Keratinocyte (primary cell): ENCODE data around the gene FSIP1. TPM values are rescaled to one million over a fixed set of nuclear protein-coding genes. Genes with fewer than 3 reads are reported as not detected.

ENCODE experiments used
- DNase-seq: peaks from one replicate; pipeline ENCODE4 v3.0.0-alpha.2; 2011; ENCODE audit warnings: low read depth, missing footprints, low spot score
- FAIRE-seq: peaks from 2 replicates; lab custom pipeline; 2011; peaks lifted over from hg19 to GRCh38; lab: Jason Lieb, UNC
- H2AFZ ChIP-seq: 2 replicates; pipeline ENCODE4 v1.6.0; 2012; ENCODE audit warnings: low read length, control low read depth, inconsistent platforms; ENCODE audit not compliant: control insufficient read depth
- H3K27ac ChIP-seq: 2 replicates; pipeline ENCODE4 v1.5.1; 2011; ENCODE audit warnings: low read length; ENCODE audit not compliant: control insufficient read depth, insufficient read depth
- H3K27me3 ChIP-seq: 3 replicates; pipeline ENCODE4 v1.6.0; 2011; ENCODE audit warnings: low read length; ENCODE audit not compliant: control insufficient read depth, insufficient read depth; ENCODE audit errors: extremely low read depth
- H3K36me3 ChIP-seq, 2 experiments: 2 replicates in 1 of 2; 3 replicates in 1 of 2; pipeline ENCODE4 v1.5.1; 2011; ENCODE audit warnings: low read length in 2 of 2, mild to moderate bottlenecking in 1 of 2; ENCODE audit not compliant: control insufficient read depth in 2 of 2, insufficient read depth in 2 of 2; ENCODE audit errors: extremely low read depth in 1 of 2
- H3K4me1 ChIP-seq: 3 replicates; pipeline ENCODE4 v1.5.1; 2011; ENCODE audit warnings: low read length; ENCODE audit not compliant: control insufficient read depth, insufficient read depth; ENCODE audit errors: extremely low read depth
- H3K4me2 ChIP-seq: 3 replicates; pipeline ENCODE4 v1.6.0; 2011; ENCODE audit warnings: low read depth, low read length; ENCODE audit not compliant: control insufficient read depth, insufficient read depth; ENCODE audit errors: extremely low read depth
- H3K4me3 ChIP-seq, 3 experiments: fragments of 200-600 bp in 1 of 3; sonication (generic) in 1 of 3; 2 replicates in 2 of 3; 3 replicates in 1 of 3; pipeline ENCODE4 v1.5.1; 2011 to 2016; ENCODE audit warnings: low read length in 3 of 3, mild to moderate bottlenecking in 3 of 3, control low read depth in 2 of 3, inconsistent platforms in 1 of 3, low read depth in 1 of 3, mixed read lengths in 1 of 3, mixed run types in 1 of 3, moderate library complexity in 1 of 3; ENCODE audit not compliant: control insufficient read depth in 2 of 3, insufficient read depth in 2 of 3; ENCODE audit errors: extremely low read depth in 1 of 3
- H3K79me2 ChIP-seq: 2 replicates; pipeline ENCODE4 v1.6.0; 2012; ENCODE audit warnings: low read length; ENCODE audit not compliant: control insufficient read depth, insufficient read depth
- H3K9ac ChIP-seq: 3 replicates; pipeline ENCODE4 v1.6.0; 2011; ENCODE audit warnings: low read length; ENCODE audit not compliant: control insufficient read depth, insufficient read depth; ENCODE audit errors: extremely low read depth
- H3K9me1 ChIP-seq: 3 replicates; pipeline ENCODE4 v1.6.0; 2011; ENCODE audit warnings: low read length; ENCODE audit not compliant: control insufficient read depth, insufficient read depth; ENCODE audit errors: extremely low read depth
- H3K9me3 ChIP-seq: 2 replicates; pipeline ENCODE4 v1.5.1; 2012; ENCODE audit warnings: low read depth, low read length; ENCODE audit not compliant: control insufficient read depth
- H4K20me1 ChIP-seq: 3 replicates; pipeline ENCODE4 v1.6.0; 2011; ENCODE audit warnings: low read length; ENCODE audit not compliant: control insufficient read depth, insufficient read depth; ENCODE audit errors: extremely low read depth
- EZH2 ChIP-seq: IDR thresholded peaks from one replicate; pipeline ENCODE4 v1.6.1; 2012; ENCODE audit warnings: inconsistent platforms, mild to moderate bottlenecking, low read length, moderate library complexity
- dilution Hi-C: fragments of 300-500 bp; cut with MboI; formaldehyde crosslinking; loops from one replicate; pipeline ENCODE4 v1.7.0; 2020; ENCODE audit warnings: low sequenced_read_pairs; ENCODE audit not compliant: extremely low pct_ligation_motif_present
- polyA plus RNA-seq, 5 experiments: library from polyadenylated mRNA; depleted of rRNA in 3 of 5; stranded (reverse) in 3 of 5; stranded (forward) in 1 of 5; unstranded in 1 of 5; fragments of >200 nt; gene quantifications; 1 replicate in 1 of 5; 2 replicates in 3 of 5; 3 replicates in 1 of 5; pipeline versions ENCODE4 v1.2.1 to v1.2.3, GENCODE V29; 2011 to 2012; ENCODE audit warnings: missing spikeins in 2 of 5, low read depth in 1 of 5, low replicate concordance in 1 of 5
- TF ChIP-seq, protein P1 (sequence below), 3 experiments: IDR thresholded peaks in 1 of 3; conservative IDR thresholded peaks in 1 of 3; optimal IDR thresholded peaks in 1 of 3; 2 replicates in 2 of 3; 3 replicates in 1 of 3; pipeline versions ENCODE3 to v1.5.1; 2011; ENCODE audit warnings: low read length in 3 of 3, mild to moderate bottlenecking in 3 of 3, moderate library complexity in 2 of 3, control low read depth in 1 of 3, inconsistent platforms in 1 of 3; ENCODE audit not compliant: insufficient read depth in 2 of 3; ENCODE audit errors: extremely low read depth in 1 of 3

Gene FSIP1
- polyA plus RNA-seq, 1 donor (not counting 4 experiments of a cell fraction or from before 2014, with no cell fraction given): 1.5 TPM

DNA sequence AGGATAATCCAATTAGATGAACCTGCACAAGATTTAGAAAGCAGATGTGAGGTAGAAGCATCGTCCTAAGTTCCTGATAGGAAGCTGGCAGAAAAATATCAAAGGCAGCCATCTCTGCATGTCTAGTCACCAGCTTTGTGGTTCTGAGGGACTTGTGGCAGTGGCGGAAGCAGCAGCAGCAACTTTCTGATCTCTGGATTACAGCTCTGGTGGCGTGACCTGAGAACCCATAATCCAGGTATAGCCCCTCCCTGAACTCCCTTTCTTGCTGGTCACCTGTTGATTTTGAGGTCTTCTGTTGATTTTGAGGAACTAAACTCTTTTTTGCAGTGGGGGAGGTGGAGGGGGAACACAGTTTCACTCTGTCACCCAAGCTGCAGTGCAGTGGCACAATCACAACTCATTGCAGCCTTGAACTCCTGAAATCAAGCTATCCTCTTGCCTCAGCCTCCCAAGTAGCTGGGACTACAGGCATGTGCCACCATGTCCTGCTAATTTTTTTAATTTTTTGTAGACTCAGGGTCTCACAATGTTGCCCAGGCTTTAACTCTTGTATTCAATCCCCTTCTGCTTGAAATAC is 7.9 kb downstream of the FSIP1 start:
- dilution Hi-C loops: loop anchor here (25.0 kb wide), 1 partner anchor 137 kb away; no protein-coding TSS in a partner anchor
- Histone ChIP-seq H3K9me3 (no peaks in the 10 kb centered on the region), H3K36me3 (no peaks in the 10 kb centered on the region), H3K27ac (no peak overlapping the region), H3K4me3 (no peak overlapping the region), H4K20me1 (no peaks in the 10 kb centered on the region), H3K9ac (no peak overlapping the region), H3K4me1 (no peaks in the 10 kb centered on the region), H3K27me3 (no peaks in the 10 kb centered on the region), H3K4me2 (no peak overlapping the region), H3K9me1 (no peaks in the 10 kb centered on the region), H2AFZ (no peak overlapping the region), H3K79me2 (no peaks in the 10 kb centered on the region)
- no peak for FAIRE-seq
- TF ChIP-seq, protein P1, sequence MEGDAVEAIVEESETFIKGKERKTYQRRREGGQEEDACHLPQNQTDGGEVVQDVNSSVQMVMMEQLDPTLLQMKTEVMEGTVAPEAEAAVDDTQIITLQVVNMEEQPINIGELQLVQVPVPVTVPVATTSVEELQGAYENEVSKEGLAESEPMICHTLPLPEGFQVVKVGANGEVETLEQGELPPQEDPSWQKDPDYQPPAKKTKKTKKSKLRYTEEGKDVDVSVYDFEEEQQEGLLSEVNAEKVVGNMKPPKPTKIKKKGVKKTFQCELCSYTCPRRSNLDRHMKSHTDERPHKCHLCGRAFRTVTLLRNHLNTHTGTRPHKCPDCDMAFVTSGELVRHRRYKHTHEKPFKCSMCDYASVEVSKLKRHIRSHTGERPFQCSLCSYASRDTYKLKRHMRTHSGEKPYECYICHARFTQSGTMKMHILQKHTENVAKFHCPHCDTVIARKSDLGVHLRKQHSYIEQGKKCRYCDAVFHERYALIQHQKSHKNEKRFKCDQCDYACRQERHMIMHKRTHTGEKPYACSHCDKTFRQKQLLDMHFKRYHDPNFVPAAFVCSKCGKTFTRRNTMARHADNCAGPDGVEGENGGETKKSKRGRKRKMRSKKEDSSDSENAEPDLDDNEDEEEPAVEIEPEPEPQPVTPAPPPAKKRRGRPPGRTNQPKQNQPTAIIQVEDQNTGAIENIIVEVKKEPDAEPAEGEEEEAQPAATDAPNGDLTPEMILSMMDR (optimal IDR thresholded peaks at IDR 0.05 in 1 of 3, IDR thresholded peaks at IDR 0.05 in 1 of 3, conservative IDR thresholded peaks at IDR 0.05 in 1 of 3; ENCODE audit: extremely low read depth in 1 of 3, insufficient read depth in 2 of 3, low read length in 3 of 3): no peak
- no peak for TF ChIP-seq EZH2
- DNase-seq: no peak

DNA sequence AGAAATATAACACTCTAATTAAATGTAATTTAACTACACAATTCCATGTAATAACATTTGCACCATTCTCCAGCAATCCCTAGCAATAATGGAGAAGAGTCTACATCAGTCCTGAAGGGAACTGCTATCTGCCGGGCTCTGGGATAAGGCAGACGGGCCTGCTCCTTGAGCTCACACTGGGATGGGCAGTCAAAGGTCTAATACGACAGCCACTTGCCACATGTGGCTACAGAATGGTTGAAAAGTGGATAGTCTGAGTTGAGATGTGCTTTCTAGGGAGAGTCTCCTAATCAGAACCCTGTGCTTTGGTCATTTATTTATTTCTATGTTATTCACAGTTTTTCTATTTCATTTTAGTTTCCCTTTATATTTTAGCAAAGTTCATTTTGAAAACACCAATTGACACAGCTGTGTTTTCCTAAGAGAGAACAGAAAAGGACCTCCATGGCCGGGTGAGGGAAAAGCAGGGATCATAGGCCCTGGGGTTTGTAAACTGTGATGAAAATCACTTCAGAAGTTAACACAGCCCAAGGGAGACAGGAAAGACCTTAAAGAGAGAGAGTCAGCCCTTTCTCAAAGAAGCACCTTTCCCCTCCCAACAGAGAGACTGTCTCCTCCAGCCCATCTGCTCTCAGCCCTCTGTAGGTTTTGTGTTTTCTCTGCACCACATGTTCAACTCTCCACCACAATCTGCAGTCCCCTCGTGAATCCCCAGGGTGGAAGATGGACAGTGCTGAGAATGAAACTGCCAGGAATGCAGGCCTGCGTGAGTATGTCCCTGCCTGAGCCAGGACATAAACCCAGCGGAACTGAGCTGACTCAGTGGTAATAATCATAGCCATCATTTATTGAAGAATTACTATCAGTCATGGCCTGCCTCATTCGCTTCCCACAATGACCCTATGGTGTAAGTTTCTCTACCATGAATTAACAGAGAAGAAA is 11.6 kb downstream of the FSIP1 start:
- Histone ChIP-seq H3K4me3 (no peak overlapping the region), H3K4me2 (no peak overlapping the region), H2AFZ (peak overlapping the region; percentile 48), H3K27ac (no peak overlapping the region), H3K27me3 (no peaks in the 10 kb centered on the region), H3K9ac (no peak overlapping the region), H3K9me1 (no peaks in the 10 kb centered on the region), H4K20me1 (no peaks in the 10 kb centered on the region), H3K79me2 (no peaks in the 10 kb centered on the region), H3K9me3 (no peaks in the 10 kb centered on the region), H3K36me3 (no peaks in the 10 kb centered on the region), H3K4me1 (no peaks in the 10 kb centered on the region)
- TF ChIP-seq, protein P1 (optimal IDR thresholded peaks at IDR 0.05 in 1 of 3, IDR thresholded peaks at IDR 0.05 in 1 of 3, conservative IDR thresholded peaks at IDR 0.05 in 1 of 3; ENCODE audit: extremely low read depth in 1 of 3, insufficient read depth in 2 of 3, low read length in 3 of 3): no peak
- no peak for TF ChIP-seq EZH2
- DNase-seq: no peak
- no peak for FAIRE-seq
- dilution Hi-C loops: loop anchor here (25.0 kb wide), 1 partner anchor 134 kb away; no protein-coding TSS in a partner anchor
